GM21576 (cell line): Measurements from ENCODE around the gene VEZT.
"Not testable (repeated sequence)": the region's sequence is repeated elsewhere in the genome, so short reads cannot be mapped to it uniquely, and the experiment has no call there.

Experiments used
- ATAC-seq: cut with Tn5 transposase; IDR thresholded peaks from one replicate; pipeline ENCODE4 v1.9.1; 2021; ENCODE audit warnings: mild to moderate bottlenecking, moderate library complexity; ENCODE audit not compliant: unreplicated experiment

VEZT gene, protein sequence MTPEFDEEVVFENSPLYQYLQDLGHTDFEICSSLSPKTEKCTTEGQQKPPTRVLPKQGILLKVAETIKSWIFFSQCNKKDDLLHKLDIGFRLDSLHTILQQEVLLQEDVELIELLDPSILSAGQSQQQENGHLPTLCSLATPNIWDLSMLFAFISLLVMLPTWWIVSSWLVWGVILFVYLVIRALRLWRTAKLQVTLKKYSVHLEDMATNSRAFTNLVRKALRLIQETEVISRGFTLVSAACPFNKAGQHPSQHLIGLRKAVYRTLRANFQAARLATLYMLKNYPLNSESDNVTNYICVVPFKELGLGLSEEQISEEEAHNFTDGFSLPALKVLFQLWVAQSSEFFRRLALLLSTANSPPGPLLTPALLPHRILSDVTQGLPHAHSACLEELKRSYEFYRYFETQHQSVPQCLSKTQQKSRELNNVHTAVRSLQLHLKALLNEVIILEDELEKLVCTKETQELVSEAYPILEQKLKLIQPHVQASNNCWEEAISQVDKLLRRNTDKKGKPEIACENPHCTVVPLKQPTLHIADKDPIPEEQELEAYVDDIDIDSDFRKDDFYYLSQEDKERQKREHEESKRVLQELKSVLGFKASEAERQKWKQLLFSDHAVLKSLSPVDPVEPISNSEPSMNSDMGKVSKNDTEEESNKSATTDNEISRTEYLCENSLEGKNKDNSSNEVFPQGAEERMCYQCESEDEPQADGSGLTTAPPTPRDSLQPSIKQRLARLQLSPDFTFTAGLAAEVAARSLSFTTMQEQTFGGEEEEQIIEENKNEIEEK

DNA sequence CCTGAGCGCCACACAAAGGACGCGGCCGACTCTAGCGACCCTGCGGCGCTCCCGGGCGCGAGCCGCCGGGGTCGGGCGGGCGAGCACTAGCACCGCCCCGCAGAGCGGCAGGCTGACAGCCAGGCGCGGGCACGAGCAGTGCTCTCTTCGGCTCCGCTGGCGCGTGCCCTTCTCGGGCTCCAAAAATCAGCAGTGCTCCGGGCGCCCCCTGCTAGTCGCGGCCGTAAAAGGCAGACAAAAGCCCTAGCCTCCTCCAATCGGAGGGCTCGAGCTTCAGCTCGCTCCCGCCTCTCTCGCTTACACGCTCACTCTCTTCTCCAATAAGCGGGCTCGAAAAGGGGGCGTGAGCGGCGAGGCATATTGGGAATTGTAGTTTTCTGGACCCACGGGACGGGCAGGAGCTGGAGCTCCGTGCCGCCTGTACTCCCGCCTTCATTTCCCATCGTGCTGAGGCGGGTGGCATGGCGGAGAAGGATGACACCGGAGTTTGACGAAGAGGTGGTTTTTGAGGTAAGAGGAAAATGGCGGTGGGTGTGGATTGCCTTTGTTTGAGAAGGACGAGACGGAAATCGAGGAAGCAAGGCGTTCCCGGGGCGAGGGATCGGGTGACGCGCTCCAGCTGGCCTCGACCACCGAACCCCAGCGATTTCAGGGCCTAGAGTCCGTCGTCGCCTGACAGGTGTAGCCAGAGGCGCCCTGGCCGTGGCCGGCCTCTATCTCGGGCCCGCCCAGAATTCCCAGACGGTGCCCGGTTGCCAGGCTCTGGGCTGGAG is at the start of gene VEZT, which contains the start of gene FGD6:
TSS of gene VEZT (plus strand) at position 431 of the 773 bp plus-strand sequence. CDS start at position 475, 44 bp downstream.
TSS of gene FGD6 (minus strand) at position 91 of the 773 bp plus-strand sequence. CDS start 227 bp downstream, outside the sequence.
- peak; percentile 93 for ATAC-seq

DNA sequence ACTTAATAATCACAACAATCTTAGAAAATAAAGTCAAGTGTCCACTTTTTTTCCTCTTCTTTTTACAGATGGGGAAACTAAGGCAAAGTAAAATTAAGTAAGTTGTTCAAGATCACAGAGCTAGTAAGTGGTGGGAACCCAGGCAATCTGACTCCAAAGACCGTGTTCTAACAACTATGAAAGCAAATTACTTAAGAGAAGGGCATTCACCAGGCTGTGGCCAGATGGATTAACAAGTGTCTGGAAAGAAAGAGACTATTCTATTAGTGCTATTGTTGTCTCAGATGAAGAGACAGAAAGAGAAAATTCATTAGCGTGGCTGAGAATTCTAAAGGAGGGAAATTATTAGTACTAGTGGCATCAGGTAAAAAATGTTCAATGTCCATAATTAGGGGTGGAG is 48.9 kb upstream of the VEZT start:
- ATAC-seq: no peak

DNA sequence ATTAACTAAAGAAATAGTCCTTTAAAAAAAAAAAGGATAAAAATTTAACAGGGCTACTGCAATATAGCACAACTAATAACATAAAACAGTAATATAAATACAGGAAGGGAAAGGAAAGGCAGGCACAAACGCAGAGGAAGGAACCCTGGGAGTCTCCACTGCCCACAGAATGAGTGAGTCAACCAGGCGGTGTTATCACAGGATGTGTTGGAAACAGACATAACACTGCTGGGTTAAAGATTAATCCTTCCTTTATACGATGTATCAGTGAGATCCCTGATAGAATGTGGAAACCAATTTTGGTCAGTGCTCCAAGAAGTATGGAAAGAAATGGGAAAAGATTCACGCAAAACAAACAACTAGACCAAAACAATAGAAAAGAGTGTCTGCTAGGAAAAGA is 48.2 kb upstream of the VEZT start:
- no peak for ATAC-seq

DNA sequence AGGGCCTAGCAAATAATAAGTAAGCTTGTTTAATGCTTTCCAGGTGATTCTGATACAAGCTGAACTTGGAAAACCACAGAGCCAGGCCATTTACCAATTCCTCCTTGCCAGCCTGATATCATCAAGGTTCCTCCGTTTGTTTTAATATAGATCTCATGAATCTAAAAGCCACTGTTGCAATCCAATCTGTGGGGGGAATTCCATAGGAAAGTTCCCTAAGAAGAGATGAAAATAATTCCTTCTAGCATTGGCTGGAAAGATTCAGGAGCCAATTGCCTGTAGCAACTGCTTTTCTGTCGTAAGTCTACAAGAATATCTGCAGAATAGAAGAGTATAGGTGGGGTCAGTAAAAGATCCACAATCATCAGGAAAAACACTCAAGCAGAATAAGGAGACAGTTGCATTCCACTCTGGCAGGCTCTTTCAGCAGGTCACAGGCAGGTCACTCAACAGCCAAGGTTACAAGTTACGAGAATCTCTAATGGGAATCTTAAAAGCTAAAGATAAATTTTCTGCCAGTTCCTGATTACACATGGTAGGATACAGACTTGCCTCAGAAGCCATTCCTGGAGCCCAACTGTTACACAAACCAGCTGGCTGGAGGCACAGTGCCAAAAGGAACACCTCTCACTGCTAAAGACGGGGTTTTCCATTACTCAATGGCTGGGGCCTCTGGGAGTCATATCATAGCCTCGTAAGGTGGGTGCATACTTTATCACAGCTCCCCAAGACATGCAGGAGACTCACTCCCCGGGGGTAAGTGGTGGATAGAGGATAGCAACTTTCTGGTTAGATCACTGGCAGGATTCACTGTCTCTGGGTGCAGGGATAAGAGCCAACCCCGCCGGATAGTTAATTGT is 44.0 kb upstream of the VEZT start:
- ATAC-seq: no peak

DNA sequence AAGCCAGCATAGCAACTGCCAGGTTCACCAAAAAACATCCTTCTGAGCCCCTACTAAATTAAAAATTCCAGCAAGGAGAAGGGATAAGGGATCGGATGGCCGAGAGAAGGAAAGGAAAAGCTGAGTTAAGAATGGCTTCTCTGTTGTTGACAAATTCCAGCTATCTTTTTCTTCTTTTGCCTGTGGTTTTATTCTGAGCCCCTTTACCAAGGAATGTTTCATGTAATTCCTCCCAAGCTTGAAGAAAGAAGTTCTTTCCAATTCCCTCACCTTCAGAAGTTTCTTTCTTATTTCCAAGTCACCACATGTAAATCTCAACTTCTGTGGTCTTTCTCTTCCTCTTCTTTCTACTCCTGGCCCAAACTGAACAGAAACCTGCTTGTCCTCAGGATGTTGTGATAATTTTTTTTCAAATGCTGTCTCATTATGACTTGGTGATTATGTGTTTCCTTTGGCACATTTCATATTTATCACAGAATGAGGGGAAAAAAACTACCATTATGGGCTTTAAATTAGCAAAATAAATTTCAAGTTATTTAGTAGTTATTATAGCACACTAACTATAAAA is 40.3 kb upstream of the VEZT start:
- no peak for ATAC-seq

DNA sequence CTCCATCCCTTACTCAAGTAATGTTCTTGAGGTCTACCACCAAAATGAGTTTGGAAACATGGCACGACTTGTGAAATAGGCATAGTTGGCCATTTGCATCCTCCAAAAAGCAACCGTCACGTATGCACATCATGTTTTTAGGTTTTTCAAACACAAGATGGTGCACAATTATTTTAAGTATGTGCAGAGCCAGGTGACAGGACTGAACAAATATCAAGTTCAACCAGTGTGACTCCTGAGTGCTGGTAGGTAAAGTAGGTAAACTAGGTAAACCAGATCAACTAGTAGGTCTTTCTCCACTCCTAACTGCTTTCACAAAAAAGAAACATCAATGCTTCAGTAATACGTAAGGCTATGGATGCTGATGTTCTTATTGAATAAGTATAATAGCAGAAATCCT is 39.5 kb upstream of the VEZT start:
- ATAC-seq: no peak

DNA sequence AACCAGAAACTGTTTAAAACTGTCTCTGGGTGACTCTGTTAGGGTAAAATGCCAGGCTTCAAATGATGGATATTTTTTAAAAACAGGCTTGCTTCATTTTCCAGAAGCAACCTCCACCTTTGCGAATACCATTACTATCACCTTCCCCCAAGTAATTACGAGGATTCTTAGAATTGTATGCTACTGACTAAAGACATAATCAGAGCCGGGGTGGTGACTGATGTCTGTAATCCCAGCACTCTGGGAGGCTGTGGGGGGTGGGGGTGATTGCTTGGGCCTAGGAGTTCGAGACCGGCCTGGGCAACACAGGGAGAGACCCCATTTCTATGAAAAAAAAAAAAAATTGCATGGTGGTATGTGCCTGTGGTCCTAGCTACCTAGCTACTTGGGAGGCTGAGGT is 38.6 kb upstream of the VEZT start:
- ATAC-seq: no peak

DNA sequence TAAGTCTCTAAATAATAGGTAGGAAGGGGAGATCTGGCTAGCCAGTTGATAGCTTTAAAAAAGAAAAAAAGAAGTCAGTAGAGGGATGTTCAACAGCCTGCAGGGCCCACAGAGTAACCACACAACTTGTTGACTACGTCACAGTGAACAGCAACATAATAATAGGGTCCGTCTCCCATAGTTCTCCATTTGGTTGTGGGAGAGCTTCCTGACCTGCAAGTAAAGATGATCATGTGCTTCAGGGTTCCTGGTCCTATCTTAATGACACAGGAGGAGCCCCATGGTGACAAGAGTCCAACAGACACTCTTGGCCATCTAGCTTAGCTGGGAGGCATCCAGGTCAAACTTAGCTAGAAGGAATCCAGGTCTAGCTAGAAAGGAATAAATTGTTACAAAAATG is 36.5 kb upstream of the VEZT start:
- no peak for ATAC-seq

DNA sequence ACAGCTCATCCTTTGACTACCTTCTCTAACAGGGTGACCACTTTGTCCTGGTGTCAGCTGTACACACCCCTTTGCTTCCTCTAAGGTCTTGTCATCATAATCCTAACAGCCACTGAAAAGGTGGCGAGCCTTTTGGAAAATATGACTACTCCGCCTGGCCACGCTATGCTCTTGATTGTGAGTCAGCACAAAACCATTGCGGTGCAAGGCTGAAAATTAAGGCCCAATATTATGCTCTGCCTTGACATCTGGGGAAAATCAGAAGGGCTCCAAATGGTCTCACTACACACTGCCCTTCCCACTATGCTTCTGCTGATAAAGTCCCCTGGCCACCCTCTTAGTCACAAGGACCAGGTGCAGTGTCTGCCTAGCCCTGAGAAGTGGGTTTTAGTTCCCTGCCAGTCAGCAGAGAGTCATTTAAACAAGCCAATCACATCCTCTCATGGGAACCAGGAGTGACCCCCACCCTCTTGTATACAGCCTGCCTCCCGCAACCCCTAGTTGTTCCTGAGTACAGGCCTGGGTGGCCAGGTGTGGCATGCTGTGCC is 34.7 kb upstream of the VEZT start:
- no peak for ATAC-seq

DNA sequence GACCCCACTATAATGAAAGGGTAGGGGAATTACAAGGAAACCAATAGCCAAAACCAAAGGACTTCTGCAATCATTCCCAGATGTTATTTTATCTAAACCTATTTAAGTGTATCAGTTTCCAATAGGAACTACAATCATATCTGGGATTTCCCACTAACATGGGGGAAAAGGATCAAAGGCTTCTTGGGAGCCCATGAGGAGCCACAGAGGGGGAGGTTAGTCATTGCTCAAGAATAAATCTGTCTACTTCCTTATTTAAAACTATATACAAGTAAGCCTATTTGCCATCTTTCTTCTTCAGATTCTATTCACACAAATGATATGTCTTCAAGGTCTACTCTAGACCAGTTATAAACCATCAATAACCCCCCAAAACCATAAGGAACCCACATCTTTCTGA is 33.5 kb upstream of the VEZT start:
- no peak for ATAC-seq

DNA sequence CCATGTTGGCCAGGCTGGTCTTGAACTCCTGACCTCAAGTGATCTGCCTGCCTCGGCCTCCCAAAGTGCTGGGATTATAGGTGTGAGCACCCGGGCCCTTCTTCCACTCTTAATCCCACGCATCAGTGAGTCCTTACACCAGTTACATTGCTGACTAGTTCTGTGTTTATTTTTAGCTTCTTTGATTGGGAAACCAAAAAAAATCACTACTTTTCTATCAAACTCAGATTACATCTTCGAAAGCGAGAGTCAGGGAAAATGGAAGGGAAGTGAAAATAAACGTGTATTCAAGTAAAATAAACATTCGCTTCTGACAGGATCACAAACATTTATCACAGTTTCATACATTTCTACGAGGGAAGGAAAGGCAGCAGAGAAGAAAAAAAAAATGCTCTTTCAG is 32.5 kb upstream of the VEZT start:
- no peak for ATAC-seq

DNA sequence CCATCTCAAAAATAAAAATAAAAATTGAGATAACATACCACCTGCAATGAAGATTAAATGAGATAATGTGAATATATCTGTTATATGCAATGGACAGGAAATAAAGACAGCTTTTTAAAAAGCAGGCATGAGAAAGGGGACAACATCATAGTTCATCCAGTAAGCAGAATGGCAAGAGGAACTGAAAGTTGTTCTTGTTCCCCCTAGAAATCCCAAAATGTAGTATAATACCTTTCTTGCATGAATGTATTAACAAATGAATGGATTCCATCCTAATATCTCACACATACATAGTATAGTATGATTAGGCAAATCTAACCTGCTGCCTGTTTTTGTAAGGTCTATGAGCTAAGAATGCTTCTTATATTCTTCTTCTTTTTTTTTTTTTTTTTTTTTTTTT is 31.8 kb upstream of the VEZT start:
- ATAC-seq: no peak

DNA sequence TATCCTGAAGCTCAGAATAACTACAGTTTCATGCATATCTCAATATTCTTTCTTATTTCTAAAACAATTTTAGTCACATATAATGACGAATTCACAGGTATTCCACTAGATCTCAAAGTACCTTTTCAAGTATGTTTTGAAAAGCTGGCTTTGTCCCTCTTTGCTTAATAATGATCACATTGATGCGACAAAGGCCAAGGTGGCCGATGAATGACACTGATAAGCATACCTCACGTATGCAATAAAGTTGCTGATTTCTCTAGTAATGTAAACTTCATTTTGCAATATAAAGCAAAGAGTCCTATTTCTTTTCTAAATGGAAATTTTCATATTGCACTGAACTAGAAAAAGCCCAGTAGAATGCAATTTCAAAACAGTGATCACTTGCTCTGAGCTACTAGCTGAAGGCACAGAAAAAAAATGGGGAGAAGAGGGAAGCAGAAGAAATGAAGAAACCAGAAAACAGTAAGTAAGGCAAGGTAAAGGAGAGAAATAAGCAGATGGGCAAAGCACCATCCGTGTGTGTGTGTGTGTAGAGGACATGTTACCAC is 29.7 kb upstream of the VEZT start:
- ATAC-seq: no peak

DNA sequence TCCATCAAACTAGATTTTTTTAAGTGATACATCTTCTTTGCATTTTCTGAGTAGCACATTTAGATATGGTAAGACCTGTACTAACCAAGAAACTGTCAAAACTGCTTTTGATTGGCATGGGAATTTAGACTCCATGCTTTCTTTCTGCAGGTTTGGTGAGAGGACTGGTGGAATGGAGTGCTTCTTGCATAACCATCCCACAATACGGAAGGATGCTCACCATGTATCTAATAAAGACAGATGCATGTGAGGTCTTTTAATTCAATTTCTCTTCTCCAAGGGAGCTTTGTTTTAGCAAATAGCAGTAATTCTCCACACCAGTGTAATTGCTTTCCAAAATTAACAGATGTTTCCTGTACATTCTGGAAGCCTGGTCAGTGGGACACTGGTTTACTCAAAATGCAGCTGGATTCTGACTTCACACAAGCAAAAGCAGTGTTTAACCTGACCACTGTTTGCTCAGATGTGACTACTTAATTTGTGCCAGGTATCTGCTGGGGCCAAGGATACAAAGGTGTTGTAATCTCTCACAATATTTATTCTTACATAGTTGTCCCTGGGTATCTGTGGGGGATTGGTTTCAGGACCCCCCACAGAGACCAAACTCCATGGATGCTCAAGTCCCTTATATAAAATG is 26.4 kb upstream of the VEZT start:
- ATAC-seq: no peak

DNA sequence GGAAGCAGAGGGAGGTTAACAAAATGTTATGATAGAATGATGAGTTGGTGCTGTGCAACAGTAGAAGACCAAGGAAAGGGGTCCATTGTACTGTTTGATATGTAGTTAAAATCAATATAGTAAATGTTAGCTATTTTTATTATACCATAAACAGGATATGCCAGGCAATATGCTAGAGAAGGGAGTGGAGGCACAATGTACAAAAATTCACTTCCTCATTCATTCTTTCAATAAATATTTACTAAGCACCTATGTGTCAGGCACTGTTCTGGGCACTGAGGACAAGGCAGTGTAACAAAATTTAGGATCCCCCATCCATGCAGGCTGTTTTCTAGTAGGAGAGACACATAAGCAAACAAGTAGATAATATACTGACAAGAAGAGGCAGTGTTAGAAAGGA is 25.3 kb upstream of the VEZT start:
- no peak for ATAC-seq

DNA sequence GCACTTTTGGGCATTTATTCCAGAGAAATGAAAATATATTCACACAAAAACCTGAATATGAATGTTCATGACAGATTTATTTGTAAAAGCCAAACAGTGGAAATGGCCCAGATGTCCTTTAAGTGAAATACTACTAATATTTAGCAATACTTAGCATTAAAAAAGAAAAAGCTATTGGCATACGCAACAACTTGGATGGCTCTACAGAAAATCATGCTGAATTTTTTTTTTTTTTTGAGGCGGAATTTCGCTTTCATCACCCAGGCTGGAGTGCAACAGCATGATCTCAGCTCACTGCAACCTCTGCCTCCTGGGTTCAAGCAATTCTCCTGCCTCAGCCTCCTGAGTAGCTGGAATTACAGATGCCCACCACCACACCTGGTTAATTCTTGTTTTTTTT is 24.5 kb upstream of the VEZT start:
- no peak for ATAC-seq

DNA sequence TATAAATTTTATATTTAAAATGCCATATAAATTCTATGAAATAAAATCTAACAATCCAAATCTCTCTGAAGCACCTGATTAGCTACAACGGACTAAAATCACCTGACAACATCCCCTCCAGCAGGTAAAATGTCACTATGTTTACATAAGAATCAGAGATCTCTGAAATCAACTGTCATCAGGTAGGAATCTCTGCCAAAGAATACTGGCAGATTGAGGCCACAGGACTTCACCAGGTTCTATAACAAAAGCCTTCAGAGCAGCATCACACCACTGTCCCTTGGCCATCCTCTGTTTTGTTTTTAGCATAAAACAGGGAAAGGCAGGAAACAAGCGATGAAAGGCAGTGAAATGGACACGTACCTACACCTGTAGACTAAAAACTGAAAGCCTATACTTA is 22.5 kb upstream of the VEZT start:
- ATAC-seq: no peak

DNA sequence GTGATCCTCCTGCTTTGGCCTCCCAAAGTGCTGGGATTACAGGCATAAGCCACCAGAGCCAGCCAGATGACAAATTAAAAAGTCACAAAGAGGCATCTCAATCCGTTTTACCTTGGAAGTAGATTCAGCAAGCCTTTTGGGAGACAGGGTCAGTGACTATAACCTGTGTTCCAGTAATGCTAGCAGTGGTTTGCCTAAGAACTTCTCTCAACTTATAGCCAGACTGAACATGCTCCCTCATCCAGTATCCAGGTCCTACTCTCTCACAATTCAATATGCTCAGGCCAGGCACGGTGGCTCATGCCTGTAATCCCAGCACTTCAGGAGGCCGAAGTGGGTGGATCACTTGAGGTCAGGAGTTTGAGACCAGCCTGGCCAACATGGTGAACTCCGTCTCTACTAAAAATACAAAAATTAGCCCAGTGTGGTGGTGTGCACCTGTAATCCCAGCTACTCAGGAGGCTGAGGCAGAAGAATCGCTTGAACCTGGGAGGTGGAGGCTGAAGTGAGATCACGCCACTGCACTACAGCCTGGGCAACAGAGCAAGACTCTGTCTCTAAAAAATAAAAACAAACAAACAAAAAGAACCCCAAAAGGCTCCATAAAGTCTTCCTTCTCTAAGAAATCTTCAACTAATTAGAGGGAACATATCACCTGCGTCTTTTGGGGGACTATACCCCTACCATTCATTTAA is 20.6 kb upstream of the VEZT start:
- not testable (repeated sequence) for ATAC-seq
